Parathyroid adenoma (tissue), 2 donors: ENCODE measurements around the gene CNBP.
A peak's percentile ranks its signal among the peaks of the same experiment; 100 is the strongest.

Experiments
- H2AFZ ChIP-seq: fragments of 300-600 bp; sonication (generic); one replicate; pipeline ENCODE4 v1.7.0; 2017; ENCODE audit warnings: antibody characterized with exemption, mild to moderate bottlenecking
- H3K27ac ChIP-seq: fragments of 300-600 bp; sonication (generic); one replicate; pipeline ENCODE4 v1.7.0; 2017
- H3K27me3 ChIP-seq: fragments of 300-600 bp; sonication (generic); one replicate; pipeline ENCODE4 v1.7.0; 2017; ENCODE audit warnings: low read length; ENCODE audit not compliant: control insufficient read depth, insufficient read depth
- H3K36me3 ChIP-seq: fragments of 300-600 bp; sonication (generic); one replicate; pipeline ENCODE4 v1.7.0; 2017; ENCODE audit warnings: low read length; ENCODE audit not compliant: control insufficient read depth, insufficient read depth
- H3K4me1 ChIP-seq: fragments of 300-600 bp; sonication (generic); one replicate; pipeline ENCODE4 v1.7.0; 2017; ENCODE audit warnings: control low read depth
- H3K4me2 ChIP-seq: fragments of 300-600 bp; sonication (generic); one replicate; pipeline ENCODE4 v1.7.0; 2017; ENCODE audit warnings: low read length
- H3K4me3 ChIP-seq: fragments of 300-600 bp; sonication (generic); one replicate; pipeline ENCODE4 v1.7.0; 2017; ENCODE audit warnings: low read depth, low read length
- H3K79me2 ChIP-seq: fragments of 300-600 bp; sonication (generic); one replicate; pipeline ENCODE4 v1.7.0; 2017; ENCODE audit warnings: control low read depth
- H3K9ac ChIP-seq: fragments of 300-600 bp; sonication (generic); one replicate; pipeline ENCODE4 v1.7.0; 2017; ENCODE audit warnings: mild to moderate bottlenecking
- H3K9me3 ChIP-seq: fragments of 300-600 bp; sonication (generic); one replicate; pipeline ENCODE4 v1.7.0; 2017; ENCODE audit warnings: low read length; ENCODE audit not compliant: control insufficient read depth
- CTCF ChIP-seq: fragments of 300-600 bp; sonication (generic); IDR thresholded peaks from one replicate; pipeline ENCODE4 v1.7.0; 2017; ENCODE audit warnings: antibody characterized with exemption, mild to moderate bottlenecking
- donor health status: primary hyperparathyroidism.

CNBP gene

GRCh38 chr3:129121016-129121791 is 62.5 kb downstream of the CNBP start:
- H3K9me3 ChIP-seq: no peaks in the 10 kb centered on the region
- no peaks in the 10 kb centered on the region for H3K27me3 ChIP-seq
- peak overlapping the region; percentile 85 for H3K27ac ChIP-seq
- H3K9ac ChIP-seq: peak overlapping the region; percentile 95
- TF ChIP-seq CTCF: no peak
- H3K4me1 ChIP-seq: peaks cover 11% of the 10 kb centered on the region
- H2AFZ ChIP-seq: peak overlapping the region; percentile 79
- H3K4me3 ChIP-seq: peak overlapping the region; percentile 80
- H3K36me3 ChIP-seq: no peaks in the 10 kb centered on the region
- H3K79me2 ChIP-seq: peaks cover 18% of the 10 kb centered on the region
- H3K4me2 ChIP-seq: peak overlapping the region; percentile 98

- Histone ChIP-seq H3K27ac (peak overlapping the region; percentile 85), H3K4me1 (peaks cover 11% of the 10 kb centered on the region)
- peak; percentile 6 for TF ChIP-seq CTCF
Measured at GRCh38 chr3:129120254-129121004, 63.3 kb downstream of the CNBP start.

GRCh38 chr3:129119365-129120100 is 64.2 kb downstream of the CNBP start:
- no peaks in the 10 kb centered on the region for H3K9me3 ChIP-seq
- no peaks in the 10 kb centered on the region for H3K27me3 ChIP-seq
- H3K4me3 ChIP-seq: peak overlapping the region; percentile 80
- peak overlapping the region; percentile 85 for H3K27ac ChIP-seq
- peak overlapping the region; percentile 98 for H3K4me2 ChIP-seq
- no peak for TF ChIP-seq CTCF
- H3K79me2 ChIP-seq: peaks cover 30% of the 10 kb centered on the region
- H3K9ac ChIP-seq: peak overlapping the region; percentile 13
- no peak overlapping the region for H2AFZ ChIP-seq
- H3K4me1 ChIP-seq: peaks cover 11% of the 10 kb centered on the region
- H3K36me3 ChIP-seq: no peaks in the 10 kb centered on the region

More at GRCh38 chr3:129120254-129121004, 63.3 kb downstream of the CNBP start:
- H3K27me3 ChIP-seq: no peaks in the 10 kb centered on the region
- H2AFZ ChIP-seq: peak overlapping the region; percentile 79
- H3K79me2 ChIP-seq: peaks cover 22% of the 10 kb centered on the region
- H3K36me3 ChIP-seq: no peaks in the 10 kb centered on the region
- H3K4me3 ChIP-seq: peak overlapping the region; percentile 80
- H3K4me2 ChIP-seq: peak overlapping the region; percentile 98
- no peaks in the 10 kb centered on the region for H3K9me3 ChIP-seq
- H3K9ac ChIP-seq: peak overlapping the region; percentile 95

GRCh38 chr3:129118745-129119144 is 65.0 kb downstream of the CNBP start:
- peaks cover 37% of the 10 kb centered on the region for H3K79me2 ChIP-seq
- H3K9me3 ChIP-seq: no peaks in the 10 kb centered on the region
- no peaks in the 10 kb centered on the region for H3K27me3 ChIP-seq
- no peak for TF ChIP-seq CTCF
- peak overlapping the region; percentile 80 for H3K4me3 ChIP-seq
- no peak overlapping the region for H3K4me2 ChIP-seq
- no peak overlapping the region for H2AFZ ChIP-seq
- peaks cover 11% of the 10 kb centered on the region for H3K4me1 ChIP-seq
- H3K36me3 ChIP-seq: no peaks in the 10 kb centered on the region
- no peak overlapping the region for H3K9ac ChIP-seq
- H3K27ac ChIP-seq: no peak overlapping the region
